A673 (cell line): ENCODE measurements around the gene PRR15L.

Experiments
- EZH2 ChIP-seq: fragments of 200-600 bp; sonication (generic); IDR thresholded peaks from 2 replicates; pipeline ENCODE4 v1.6.1; 2017; ENCODE audit warnings: borderline replicate concordance, low read depth, mild to moderate bottlenecking, mixed read lengths, antibody characterized with exemption, low read length; ENCODE audit not compliant: poor library complexity, severe bottlenecking
- TF ChIP-seq, protein P1 (sequence below): fragments of 300-800, 200-600 bp; sonication (generic); conservative IDR thresholded peaks from 2 replicates; pipeline ENCODE4 v1.5.1; 2017; ENCODE audit warnings: low read depth, mild to moderate bottlenecking, antibody characterized with exemption, low read length, moderate library complexity, mixed read lengths

DNA sequence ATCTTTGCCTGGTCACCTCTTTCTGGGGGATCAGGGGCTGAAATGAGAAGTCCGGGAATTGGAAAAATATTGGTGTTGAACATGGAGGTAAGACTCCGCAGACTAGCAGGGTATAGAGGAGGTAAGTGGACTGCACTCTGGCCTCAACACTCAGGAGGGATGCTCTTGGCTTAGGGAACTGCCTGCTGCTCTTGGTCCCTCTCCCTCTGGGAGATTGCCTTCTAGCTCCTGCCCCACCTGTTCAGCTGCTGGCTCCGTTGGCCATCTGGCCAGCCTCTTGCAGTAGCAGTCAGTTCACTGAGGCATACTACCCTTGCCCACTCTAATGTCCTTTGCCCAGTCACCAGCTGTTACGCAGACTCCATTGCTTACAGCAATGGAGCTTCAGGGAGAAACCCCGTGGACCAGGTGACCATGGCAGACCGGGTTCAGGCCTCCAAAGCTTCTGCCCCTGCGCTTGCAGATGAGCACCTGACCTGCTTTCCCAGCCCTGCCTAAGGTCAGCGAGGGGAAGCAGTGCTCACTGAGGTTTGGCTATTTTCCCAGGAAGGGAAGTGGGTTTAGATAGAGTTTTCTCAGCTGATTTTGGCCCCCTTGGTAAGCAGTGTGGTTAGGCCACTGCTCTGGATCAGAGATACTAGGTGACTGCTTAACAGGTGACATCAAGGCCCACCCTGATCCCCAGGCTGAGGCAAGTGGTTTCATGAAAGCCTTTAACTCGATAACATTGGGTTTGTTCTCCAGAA lies 25.1 kb upstream of the PRR15L start:
- TF ChIP-seq, protein P1, sequence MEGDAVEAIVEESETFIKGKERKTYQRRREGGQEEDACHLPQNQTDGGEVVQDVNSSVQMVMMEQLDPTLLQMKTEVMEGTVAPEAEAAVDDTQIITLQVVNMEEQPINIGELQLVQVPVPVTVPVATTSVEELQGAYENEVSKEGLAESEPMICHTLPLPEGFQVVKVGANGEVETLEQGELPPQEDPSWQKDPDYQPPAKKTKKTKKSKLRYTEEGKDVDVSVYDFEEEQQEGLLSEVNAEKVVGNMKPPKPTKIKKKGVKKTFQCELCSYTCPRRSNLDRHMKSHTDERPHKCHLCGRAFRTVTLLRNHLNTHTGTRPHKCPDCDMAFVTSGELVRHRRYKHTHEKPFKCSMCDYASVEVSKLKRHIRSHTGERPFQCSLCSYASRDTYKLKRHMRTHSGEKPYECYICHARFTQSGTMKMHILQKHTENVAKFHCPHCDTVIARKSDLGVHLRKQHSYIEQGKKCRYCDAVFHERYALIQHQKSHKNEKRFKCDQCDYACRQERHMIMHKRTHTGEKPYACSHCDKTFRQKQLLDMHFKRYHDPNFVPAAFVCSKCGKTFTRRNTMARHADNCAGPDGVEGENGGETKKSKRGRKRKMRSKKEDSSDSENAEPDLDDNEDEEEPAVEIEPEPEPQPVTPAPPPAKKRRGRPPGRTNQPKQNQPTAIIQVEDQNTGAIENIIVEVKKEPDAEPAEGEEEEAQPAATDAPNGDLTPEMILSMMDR = no peak
- TF ChIP-seq EZH2 = no peak
